Measurements from ENCODE around the gene KCNH2. TPM values are rescaled to one million over a fixed set of nuclear protein-coding genes. Genes with fewer than 3 reads are reported as not detected.

KCNH2 gene
- total RNA-seq, 1 donor: 0.94 TPM

GRCh38 chr7:150946421-150947240 lies 31.5 kb downstream of the KCNH2 start:
- Histone ChIP-seq H3K4me3 (ENCODE audit: low read length) (no peak overlapping the region), H3K9me3 (ENCODE audit: low read depth, low read length) (no peaks in the 10 kb centered on the region), H3K27me3 (ENCODE audit: insufficient read depth, low read length) (no peaks in the 10 kb centered on the region), H3K4me1 (ENCODE audit: insufficient read depth, low read length) (peaks cover 12% of the 10 kb centered on the region)

- no peak overlapping the region for H3K4me3 ChIP-seq (ENCODE audit: low read length)
- peaks cover 13% of the 10 kb centered on the region for H3K4me1 ChIP-seq (ENCODE audit: insufficient read depth, low read length)
- H3K9me3 ChIP-seq (ENCODE audit: low read depth, low read length): no peaks in the 10 kb centered on the region
- no peaks in the 10 kb centered on the region for H3K27me3 ChIP-seq (ENCODE audit: insufficient read depth, low read length)
Observed at GRCh38 chr7:150945853-150946420, 32.2 kb downstream of the KCNH2 start.

- Histone ChIP-seq H3K4me3 (ENCODE audit: low read length) (no peak overlapping the region), H3K9me3 (ENCODE audit: low read depth, low read length) (no peaks in the 10 kb centered on the region), H3K4me1 (ENCODE audit: insufficient read depth, low read length) (peaks cover 13% of the 10 kb centered on the region), H3K27me3 (ENCODE audit: insufficient read depth, low read length) (no peaks in the 10 kb centered on the region)
Observed at GRCh38 chr7:150945171-150945852, 32.8 kb downstream of the KCNH2 start.

- no peak overlapping the region for H3K4me3 ChIP-seq (ENCODE audit: low read length)
- peaks cover 13% of the 10 kb centered on the region for H3K4me1 ChIP-seq (ENCODE audit: insufficient read depth, low read length)
- no peaks in the 10 kb centered on the region for H3K9me3 ChIP-seq (ENCODE audit: low read depth, low read length)
Observed at GRCh38 chr7:150944066-150945042, 33.8 kb downstream of the KCNH2 start.

GRCh38 chr7:150943453-150943814 lies 34.7 kb downstream of the KCNH2 start:
- Histone ChIP-seq H3K4me1 (ENCODE audit: insufficient read depth, low read length) (peaks cover 16% of the 10 kb centered on the region), H3K9me3 (ENCODE audit: low read depth, low read length) (no peaks in the 10 kb centered on the region), H3K27me3 (ENCODE audit: insufficient read depth, low read length) (no peaks in the 10 kb centered on the region), H3K4me3 (ENCODE audit: low read length) (no peak overlapping the region)

More at GRCh38 chr7:150944066-150945042, 33.8 kb downstream of the KCNH2 start:
- H3K27me3 ChIP-seq (ENCODE audit: insufficient read depth, low read length): no peaks in the 10 kb centered on the region

- Histone ChIP-seq H3K27me3 (ENCODE audit: insufficient read depth, low read length) (no peaks in the 10 kb centered on the region), H3K9me3 (ENCODE audit: low read depth, low read length) (no peaks in the 10 kb centered on the region), H3K4me1 (ENCODE audit: insufficient read depth, low read length) (peaks cover 22% of the 10 kb centered on the region), H3K4me3 (ENCODE audit: low read length) (no peak overlapping the region)
Observed at GRCh38 chr7:150942591-150943452, 35.3 kb downstream of the KCNH2 start.

GRCh38 chr7:150942001-150942590 lies 36.0 kb downstream of the KCNH2 start:
- Histone ChIP-seq H3K9me3 (ENCODE audit: low read depth, low read length) (no peaks in the 10 kb centered on the region), H3K27me3 (ENCODE audit: insufficient read depth, low read length) (no peaks in the 10 kb centered on the region), H3K4me3 (ENCODE audit: low read length) (no peak overlapping the region), H3K4me1 (ENCODE audit: insufficient read depth, low read length) (peaks cover 23% of the 10 kb centered on the region)

- peaks cover 23% of the 10 kb centered on the region for H3K4me1 ChIP-seq (ENCODE audit: insufficient read depth, low read length)
Observed at GRCh38 chr7:150941351-150942000, 36.6 kb downstream of the KCNH2 start.

GRCh38 chr7:150940431-150941102 lies 37.6 kb downstream of the KCNH2 start:
- H3K9me3 ChIP-seq (ENCODE audit: low read depth, low read length): no peaks in the 10 kb centered on the region
- no peak overlapping the region for H3K4me3 ChIP-seq (ENCODE audit: low read length)
- no peaks in the 10 kb centered on the region for H3K27me3 ChIP-seq (ENCODE audit: insufficient read depth, low read length)
- peaks cover 23% of the 10 kb centered on the region for H3K4me1 ChIP-seq (ENCODE audit: insufficient read depth, low read length)

More at GRCh38 chr7:150941351-150942000, 36.6 kb downstream of the KCNH2 start:
- Histone ChIP-seq H3K4me3 (ENCODE audit: low read length) (no peak overlapping the region), H3K9me3 (ENCODE audit: low read depth, low read length) (no peaks in the 10 kb centered on the region), H3K27me3 (ENCODE audit: insufficient read depth, low read length) (no peaks in the 10 kb centered on the region)

- H3K4me1 ChIP-seq (ENCODE audit: insufficient read depth, low read length): peaks cover 23% of the 10 kb centered on the region
- no peaks in the 10 kb centered on the region for H3K9me3 ChIP-seq (ENCODE audit: low read depth, low read length)
- H3K4me3 ChIP-seq (ENCODE audit: low read length): no peak overlapping the region
- H3K27me3 ChIP-seq (ENCODE audit: insufficient read depth, low read length): no peaks in the 10 kb centered on the region
Observed at GRCh38 chr7:150939466-150939865, 38.7 kb downstream of the KCNH2 start.

GRCh38 chr7:150939052-150939451 lies 39.1 kb downstream of the KCNH2 start:
- Histone ChIP-seq H3K27me3 (ENCODE audit: insufficient read depth, low read length) (no peaks in the 10 kb centered on the region), H3K9me3 (ENCODE audit: low read depth, low read length) (no peaks in the 10 kb centered on the region), H3K4me1 (ENCODE audit: insufficient read depth, low read length) (peaks cover 23% of the 10 kb centered on the region), H3K4me3 (ENCODE audit: low read length) (no peak overlapping the region)

GRCh38 chr7:150938566-150938965 lies 39.6 kb downstream of the KCNH2 start:
- H3K27me3 ChIP-seq (ENCODE audit: insufficient read depth, low read length): no peaks in the 10 kb centered on the region
- peaks cover 23% of the 10 kb centered on the region for H3K4me1 ChIP-seq (ENCODE audit: insufficient read depth, low read length)
- H3K4me3 ChIP-seq (ENCODE audit: low read length): no peak overlapping the region
- no peaks in the 10 kb centered on the region for H3K9me3 ChIP-seq (ENCODE audit: low read depth, low read length)
